HG03159 (cell line): ENCODE results near the gene IGFBP5.

Experiments used
- ATAC-seq: cut with Tn5 transposase; IDR thresholded peaks from one replicate; pipeline ENCODE4 v1.9.1; 2021; ENCODE audit warnings: mild to moderate bottlenecking, moderate library complexity; ENCODE audit not compliant: unreplicated experiment

Gene IGFBP5

DNA sequence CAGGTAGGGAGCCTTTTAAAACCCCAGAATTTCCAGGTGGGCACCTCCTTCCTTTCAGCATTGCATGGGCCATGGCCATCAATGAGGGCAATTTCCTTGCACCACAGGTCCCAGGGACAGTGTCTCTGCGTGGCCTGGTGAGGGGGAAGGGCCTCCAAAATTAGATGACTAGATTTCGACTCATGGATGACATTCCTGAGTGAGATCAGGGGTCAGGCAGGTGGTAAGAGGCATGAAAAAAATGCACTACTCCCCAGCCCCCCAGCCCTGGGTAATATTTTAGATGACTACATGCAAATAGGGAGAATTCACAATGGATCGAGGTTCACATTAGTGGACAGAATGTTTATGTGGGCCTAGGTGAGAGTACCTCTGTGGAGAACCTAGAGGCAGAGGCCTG is 19.0 kb upstream of the IGFBP5 start:
- ATAC-seq = no peak

- ATAC-seq = no peak
Measured at GRCh38 chr2:216713691-216714336, 18.5 kb upstream of the IGFBP5 start.

- no peak for ATAC-seq
Measured at GRCh38 chr2:216711348-216711747, 16.0 kb upstream of the IGFBP5 start.

DNA sequence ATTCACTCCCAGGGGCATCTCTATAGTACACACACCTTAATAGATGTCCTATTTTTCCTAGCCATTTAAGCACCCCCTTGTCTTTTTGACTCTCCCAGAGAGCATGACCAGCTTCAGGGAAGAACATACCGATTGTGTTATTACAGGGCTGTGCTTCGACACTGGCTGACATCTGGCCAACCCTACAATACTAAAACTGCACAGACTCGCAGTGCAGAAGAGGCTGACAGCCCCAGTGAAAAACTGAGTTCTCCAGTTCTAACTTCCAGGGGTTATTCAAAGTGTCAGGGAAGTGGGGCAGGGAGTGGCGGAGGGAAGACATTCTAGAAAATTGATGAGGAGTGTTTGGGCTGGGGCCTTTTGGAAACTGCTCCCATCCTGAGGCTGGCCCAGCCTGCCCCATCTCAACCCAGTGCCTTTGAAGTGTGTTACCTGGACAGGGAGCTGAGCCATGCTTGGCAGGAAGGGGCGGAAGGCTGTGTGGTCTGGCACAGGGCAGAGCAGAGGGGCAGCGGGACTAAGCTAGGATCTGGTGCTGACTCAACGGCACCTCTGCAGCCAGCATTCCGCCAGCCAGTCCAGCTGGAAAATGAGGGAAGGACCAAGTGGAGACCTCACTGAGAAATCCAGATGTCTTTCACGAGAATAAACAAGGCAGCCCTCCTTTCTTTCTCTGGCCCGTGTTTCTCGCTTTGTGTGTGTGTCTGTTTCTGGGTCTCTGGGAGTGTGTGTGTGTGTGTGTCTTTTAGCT is 15.4 kb upstream of the IGFBP5 start:
- ATAC-seq = no peak

- ATAC-seq = no peak
Measured at GRCh38 chr2:216702756-216703155, 7.4 kb upstream of the IGFBP5 start.

DNA sequence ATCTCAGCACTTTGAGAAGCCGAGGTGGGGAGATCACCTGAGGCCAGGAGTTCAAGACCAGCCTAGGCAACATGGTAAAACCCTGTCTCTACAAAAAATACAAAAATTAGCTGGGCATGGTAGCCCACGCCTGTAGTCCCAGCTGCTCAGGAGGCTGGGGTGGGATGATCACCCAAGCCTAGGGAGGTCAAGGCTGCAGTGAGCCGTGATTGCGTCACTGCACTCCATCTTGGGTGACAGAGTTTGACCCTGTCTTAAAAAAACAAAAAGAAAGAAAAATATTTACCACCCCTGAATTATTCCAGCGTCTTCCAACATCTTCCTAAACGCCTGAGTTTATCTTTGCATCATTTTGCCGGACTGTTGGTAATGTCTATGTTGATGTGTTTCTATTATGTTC is 6.2 kb upstream of the IGFBP5 start:
- ATAC-seq = no peak

DNA sequence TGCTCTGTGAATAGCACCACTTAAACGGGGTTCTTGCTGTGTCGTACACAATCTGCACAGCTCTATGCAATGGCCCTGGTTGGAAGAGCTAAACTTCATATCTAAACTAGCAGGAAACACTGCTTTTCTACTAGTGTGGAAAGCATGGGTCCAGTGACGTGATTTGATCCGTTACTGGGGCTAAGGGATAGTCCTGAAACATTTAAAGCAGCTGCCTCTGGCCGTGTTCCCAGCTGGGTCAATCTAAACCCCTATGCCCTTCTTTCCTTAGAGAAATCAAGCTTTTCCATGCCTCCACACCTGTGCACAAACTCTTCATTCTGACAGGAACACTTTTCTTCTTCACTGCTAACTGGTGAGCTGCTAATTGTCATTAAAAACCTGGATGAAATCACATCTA is 5.4 kb upstream of the IGFBP5 start:
- no peak for ATAC-seq

GRCh38 chr2:216700088-216700567 is 4.8 kb upstream of the IGFBP5 start:
- no peak for ATAC-seq

DNA sequence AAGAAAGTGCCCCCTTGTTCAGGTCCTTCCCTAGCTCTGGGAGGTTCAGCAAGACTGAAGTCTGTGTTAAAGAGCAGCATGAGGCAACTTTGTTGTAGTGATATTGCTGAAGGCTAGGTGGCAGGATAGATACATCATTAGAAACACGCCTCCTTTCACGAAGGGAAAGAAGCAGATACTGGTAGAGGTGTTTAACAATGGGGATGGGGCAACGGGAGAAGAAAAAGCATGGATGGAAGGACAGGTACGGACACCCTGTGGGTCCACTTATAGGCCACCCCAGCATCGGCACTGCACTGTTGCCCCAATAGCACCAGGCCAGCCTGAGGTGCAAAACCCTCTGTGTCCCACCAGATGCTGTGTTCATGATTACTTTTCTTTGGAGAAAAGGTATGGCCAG is 3.5 kb upstream of the IGFBP5 start:
- no peak for ATAC-seq

DNA sequence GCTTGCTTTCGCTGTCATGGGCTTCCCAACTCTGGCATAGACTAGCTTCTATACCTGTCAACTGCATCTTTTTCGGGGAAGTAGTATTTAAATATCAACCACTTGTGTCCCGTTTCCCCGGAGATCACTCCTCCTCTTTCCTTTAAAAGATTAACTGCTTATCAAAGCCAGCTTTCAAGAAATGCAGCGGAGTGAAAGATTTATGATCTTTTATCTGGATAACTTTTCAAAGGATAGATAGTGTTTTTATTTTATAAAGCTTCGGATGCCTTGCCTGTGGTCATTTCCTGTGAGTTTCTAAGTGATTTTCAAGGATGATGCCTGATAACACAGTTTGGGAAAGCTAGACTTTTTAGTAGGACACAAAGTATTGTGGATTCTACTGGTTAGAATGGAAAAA is 2.9 kb upstream of the IGFBP5 start:
- no peak for ATAC-seq

- ATAC-seq = no peak
Measured at GRCh38 chr2:216696751-216697560, 1.6 kb upstream of the IGFBP5 start.

GRCh38 chr2:216696321-216696720 is 972 bp upstream of the IGFBP5 start:
- ATAC-seq = no peak

DNA sequence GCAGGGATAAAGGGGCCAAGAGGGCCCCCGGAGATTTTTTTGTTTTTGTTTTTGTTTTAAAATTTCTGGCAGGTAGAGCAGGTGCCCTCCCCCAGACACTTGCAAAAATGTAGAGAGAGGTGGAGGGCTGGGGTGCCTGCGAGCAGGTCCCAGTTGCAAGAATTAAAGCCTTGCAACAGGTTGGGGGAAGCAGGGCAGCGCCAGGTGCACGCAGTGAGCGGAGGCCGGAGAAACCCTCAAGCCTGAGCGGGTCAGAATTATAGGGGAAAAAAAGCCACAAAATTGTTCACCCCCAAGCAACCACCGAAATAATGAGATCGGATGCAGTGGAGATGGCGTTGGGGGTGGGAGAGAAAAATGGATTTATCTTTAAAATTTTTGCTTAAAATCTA is 527 bp downstream of the IGFBP5 start:
- no peak for ATAC-seq

DNA sequence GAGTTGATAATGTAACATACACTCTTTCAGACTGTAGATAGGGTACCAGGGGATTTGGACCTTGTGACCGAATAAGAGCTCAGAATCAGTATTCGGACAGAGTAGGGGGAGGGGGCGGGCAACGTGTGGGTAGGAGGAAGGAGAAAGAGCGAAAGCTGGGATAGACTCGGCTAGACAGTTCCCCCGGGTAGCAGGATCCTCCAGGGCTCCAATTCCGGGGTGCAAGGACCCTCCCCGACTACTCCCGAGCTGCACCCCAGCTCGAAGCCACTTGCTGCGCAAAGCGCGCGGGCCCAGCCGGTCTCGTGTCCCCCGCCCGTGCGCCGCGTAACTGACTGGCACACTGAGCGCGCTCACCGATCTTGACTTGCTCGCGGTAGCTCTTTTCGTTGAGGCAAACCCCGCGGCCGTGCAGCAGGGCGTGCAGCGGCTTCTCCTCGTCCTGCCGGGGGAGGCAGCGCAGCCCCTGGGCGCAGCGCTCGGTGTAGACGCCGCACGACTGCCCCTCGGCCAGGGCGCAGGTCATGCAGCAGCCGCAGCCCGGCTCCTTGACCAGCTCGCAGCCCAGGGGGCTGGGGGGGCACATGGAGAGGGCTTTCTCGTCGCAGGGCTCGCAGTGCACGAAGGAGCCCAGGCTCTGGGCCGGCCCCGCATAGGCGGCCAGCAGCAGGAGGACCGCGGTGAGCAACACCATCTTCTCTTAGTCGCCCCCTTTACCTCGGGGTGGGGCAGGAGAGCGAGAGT is 1.1 kb downstream of the IGFBP5 start:
- ATAC-seq = no peak

DNA sequence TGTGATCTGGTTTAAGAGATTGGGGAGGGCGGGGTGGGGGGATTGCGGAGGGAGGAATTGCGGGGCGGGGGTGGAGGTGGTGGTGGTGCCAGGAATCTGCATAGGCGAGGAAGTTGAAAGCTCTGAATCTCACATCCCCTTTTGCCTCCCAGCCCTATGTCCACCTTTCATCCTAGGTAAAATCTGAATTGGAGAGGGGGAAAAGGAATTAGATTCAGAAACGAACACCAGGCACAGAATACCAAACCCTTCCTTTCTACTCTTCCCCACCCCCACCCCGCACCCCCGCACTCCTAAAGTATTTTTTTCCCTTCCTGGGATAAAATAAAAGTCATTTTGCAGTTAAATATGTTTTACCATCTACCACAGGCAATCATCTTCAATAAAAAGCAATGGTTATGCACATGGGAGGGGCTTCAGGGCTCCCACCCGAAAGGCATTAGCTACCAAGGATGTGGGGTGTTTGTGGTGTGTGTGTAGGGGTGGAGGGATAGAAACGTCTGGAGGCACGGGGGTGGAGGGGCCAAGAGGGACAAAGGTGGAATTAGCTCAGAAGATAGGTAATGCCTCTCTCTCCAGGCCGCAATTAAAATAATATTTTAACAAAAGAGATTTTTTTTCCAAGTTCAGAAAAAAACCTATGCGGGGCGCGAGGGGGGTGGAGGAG is 1.8 kb downstream of the IGFBP5 start:
- no peak for ATAC-seq

- no peak for ATAC-seq
Measured at GRCh38 chr2:216692636-216693413, 2.5 kb downstream of the IGFBP5 start.

DNA sequence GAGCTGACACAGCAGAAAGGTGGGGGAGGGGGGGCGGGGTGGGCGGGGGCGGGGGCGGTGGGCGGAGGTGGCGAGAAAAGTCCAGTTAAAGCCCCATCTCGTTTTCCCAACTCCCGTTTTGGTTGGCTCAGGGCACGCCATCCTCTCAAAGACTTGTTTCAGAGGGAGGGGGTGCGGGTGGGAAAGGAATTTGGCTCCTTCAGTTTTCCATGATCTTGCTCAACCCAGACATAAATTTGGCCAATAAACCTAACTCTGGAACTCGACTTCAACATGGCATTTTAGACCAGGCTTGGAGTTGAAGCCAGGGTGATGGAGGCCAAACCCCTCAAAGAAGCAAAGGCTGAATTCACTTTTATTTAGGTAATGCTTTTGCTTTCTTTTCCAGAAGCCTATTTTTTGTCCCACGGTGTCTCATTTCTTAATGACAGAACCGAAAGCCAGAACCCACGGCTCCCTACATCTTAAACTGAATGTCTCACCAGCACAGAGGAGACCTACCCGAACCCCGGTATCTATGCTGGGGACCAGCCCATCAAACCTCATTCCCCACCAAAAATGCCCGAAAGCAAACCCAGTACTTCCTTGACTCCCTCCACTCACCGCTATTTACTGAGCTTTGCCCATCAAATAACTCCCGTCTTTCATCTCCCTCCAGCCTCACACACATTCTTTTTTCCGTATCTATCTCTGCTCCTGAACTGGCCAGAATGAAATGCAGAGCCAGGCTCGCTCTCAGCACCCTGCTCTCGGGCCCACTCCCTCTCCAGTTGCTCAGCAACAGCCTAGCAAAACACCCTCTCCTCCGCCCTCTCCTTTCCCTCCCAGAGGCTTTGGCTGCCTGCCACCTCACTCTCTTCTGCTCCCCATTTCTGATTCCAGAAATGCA is 4.3 kb downstream of the IGFBP5 start:
- ATAC-seq = no peak

- ATAC-seq = no peak
Measured at GRCh38 chr2:216690456-216690852, 4.9 kb downstream of the IGFBP5 start.

DNA sequence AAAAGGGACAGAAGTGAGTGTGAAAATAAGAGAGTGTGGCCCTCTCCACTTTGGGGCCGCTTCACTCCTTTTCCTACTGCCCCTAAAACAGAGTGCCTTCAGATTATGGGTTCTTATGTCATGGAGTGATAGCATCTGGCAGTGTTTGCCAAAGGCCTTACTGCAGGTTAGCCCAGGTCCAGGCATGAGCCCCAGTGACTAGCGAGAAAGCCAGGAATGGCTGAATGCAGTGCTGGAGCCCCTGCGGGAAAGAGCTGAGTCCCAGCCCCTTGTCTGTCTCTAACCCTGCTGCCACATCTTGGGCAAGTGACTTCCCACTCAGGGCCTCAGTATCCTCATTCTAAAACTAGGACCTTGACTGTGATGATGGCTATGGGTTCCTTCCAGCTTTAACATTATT is 6.0 kb downstream of the IGFBP5 start:
- no peak for ATAC-seq
